GM21423 (cell line): ENCODE data around the gene MRPL55.

Source experiments
- ATAC-seq: cut with Tn5 transposase; IDR thresholded peaks from one replicate; pipeline ENCODE4 v1.9.1; 2021; ENCODE audit warnings: mild to moderate bottlenecking, moderate library complexity; ENCODE audit not compliant: unreplicated experiment

The MRPL55 gene

DNA sequence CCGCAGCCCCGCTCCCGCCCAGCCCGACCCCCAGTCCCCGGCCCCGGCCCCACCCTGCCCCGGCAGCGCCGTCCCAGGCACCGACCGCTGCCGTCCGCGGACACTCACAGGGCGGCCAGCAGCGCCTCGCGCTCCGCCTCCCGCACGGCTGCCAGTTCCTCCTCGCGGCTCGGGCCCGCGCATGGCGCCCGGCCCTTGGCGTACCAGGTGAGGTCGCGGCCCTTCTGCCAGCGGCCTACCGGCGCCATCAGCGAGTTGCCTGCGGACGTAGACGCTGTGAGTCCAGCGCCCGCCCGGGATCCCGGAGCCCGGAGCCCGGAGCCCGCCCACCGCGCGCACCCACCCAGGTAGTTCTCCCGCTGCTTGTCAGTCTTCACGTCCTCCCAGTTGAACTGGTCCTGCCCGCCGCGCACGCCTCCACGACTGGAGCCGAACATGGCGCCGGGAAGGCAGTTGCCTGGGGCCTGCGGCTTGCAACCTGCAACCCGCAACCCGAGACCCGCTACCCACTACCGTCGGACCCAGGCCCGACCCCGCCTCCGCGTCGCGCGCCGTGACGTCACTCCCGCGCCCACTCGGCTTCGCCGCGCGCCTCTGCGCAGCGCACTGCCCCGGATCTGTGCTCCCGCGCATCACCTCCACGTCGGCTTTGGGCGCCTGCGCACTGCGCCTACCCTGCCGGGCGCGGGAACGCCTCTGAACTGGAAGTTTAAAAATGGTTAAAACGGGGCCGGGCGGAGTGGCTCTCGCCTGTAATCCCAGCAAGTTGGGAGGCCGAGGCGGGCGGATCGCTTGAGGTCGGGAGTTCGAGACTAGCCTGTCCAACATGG, 6.1 kb downstream of the MRPL55 start, which contains the start of gene C1orf35:
C1orf35 (minus strand) TSS at position 535 of the 830 bp plus-strand sequence; CDS start at position 437, 98 bp downstream.
- ATAC-seq, result peak; percentile 66

DNA sequence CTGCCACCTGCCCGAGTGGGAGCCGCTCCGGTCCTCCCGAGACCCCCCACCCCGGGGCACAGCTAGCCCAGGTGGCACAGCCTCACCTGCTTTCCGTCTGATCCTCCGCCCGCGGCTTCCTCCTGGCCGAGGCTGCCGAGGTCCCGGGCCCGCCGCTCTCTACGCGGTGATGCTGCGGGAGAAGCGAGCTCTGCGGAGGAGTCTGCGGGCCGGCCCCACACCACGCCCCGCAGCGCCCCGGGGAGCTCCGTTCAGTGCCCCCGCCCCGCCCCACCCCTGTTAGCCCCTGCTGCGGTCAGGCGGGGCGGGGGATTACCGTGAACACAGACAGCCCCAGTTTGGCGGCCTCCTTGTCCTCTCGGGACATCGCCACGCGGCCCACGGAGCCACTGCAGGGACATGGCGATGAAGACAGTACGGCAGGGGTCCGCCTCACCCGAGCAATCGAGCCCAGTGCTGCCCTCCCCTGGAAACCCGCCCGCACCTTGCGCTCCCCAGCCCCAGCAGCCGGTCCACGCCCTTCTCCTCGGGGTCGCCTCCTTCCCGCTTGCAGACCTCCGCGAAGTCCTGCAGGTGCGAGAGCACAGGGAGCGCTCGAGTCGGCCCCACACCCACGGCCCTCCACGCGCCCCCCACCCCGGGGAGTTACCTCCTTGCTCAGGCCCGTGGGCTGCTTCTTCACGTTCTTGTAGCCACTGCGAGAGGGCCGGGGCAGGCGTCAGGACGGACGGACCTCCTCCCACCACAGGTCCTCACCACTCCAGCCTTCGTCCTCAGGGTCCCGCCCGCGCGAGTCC, 6.9 kb downstream of the MRPL55 start:
- ATAC-seq, result peak; percentile 23

DNA sequence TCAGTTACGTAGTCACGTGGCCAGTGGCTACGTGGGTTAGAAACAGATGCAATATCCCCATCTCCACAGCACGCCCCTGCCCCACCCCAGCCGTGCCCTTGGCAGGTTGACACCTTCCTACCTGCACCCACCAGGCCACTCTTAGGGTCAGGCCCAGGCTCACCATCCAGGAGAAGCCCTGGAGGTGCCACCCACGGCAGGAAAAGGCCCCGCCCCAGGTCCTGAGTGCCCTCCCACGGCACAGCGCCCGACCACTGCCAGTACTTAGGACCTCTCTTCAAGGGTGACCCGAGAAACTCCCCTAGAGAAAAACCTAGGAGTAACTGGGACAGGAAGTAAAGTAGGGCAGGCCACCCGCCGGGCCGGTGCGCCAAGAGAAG, 7.5 kb downstream of the MRPL55 start:
- no peak for ATAC-seq

DNA sequence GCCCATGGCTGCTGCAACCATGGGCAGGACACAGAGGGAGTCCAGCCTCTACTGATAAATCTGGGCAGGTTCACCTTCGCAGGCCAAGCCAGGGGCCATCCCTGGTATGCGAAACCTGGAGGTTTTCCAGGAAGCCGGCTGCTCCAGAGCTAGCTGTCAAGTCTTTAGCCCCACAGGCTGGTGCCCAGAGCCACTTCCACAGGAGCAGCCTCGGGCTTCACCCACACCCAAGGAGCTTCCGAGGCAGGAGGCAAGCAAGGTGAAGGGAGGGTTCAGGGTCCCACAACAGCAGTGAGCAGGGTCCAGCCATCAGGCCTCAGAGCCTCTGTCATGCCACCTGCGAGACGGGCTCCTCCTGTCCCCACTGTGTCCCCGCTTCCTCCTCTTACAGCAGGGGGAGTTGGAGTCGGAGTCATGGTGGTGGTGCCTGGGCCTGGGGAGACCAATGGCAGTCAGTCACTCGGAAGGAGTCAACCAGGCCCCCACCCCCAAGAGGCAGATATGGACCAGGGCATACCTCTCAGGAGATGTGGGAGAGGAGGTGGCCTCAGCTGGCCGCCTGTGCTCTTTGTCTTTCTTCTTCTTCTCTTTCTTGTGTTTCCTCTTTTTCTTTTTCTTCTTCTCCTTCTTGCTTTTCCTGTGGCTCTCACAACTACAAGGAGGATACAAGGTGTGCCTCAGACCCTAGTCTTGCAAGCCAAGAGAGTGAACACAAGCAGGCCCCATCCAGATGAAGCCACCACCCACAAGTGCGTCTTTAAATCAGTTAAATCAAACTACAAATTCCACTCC, 8.1 kb downstream of the MRPL55 start:
- no peak for ATAC-seq

DNA sequence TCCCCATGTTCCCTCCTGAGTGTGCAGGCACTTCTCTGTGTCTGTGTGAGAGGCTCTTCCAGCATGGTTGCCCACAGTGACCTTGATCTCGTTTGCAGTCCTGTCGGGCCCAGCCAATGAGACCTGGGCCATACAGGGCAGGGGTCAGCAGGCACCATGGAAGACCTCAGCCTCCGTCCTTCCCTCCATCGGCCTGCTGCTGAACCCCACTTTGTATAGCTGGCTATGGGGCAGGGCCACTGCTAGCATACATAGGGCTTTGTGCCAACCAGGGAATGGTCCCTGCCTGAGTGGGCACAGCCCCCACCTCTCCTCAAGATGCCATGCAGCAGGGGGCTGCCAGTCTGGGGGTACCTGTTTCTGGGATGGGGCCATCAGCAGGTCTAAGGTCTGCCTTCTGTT, 9.8 kb downstream of the MRPL55 start:
- no peak for ATAC-seq

DNA sequence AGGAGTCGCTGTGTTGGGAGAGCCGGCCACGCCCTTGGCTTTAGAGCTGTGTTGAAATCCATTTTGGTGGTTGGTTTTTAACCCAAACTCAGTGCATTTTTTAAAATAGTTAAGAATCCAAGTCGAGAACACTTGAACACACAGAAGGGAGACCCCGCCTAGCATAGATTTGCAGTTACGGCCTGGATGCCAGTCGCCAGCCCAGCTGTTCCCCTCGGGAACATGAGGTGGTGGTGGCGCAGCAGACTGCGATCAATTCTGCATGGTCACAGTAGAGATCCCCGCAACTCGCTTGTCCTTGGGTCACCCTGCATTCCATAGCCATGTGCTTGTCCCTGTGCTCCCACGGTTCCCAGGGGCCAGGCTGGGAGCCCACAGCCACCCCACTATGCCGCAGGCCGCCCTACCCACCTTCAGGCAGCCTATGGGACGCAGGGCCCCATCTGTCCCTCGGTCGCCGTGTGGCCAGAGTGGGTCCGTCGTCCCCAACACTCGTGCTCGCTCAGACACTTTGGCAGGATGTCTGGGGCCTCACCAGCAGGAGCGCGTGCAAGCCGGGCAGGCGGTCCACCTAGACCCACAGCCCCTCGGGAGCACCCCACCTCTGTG, 10.7 kb downstream of the MRPL55 start:
- ATAC-seq, result no peak

DNA sequence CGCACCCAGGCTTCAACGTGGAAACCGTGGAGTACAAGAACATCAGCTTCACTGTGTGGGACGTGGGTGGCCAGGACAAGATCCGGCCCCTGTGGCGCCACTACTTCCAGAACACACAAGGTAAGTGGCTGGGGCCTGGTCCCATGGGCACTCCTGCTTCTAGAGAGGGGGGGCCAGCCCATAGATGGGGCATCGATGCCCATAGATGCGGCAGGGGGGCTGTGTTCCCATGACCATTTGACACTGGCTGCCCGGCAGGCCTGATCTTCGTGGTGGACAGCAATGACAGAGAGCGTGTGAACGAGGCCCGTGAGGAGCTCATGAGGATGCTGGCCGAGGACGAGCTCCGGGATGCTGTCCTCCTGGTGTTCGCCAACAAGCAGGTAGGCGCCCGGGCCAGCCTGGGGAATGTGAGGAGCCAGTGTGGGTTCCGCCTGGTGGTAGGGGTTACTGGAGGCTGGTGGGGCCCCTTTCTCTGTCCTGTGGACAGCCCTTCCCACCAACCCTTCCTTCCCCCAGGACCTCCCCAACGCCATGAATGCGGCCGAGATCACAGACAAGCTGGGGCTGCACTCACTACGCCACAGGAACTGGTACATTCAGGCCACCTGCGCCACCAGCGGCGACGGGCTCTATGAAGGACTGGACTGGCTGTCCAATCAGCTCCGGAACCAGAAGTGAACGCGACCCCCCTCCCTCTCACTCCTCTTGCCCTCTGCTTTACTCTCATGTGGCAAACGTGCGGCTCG, 11.6 kb downstream of the MRPL55 start:
- no peak for ATAC-seq

DNA sequence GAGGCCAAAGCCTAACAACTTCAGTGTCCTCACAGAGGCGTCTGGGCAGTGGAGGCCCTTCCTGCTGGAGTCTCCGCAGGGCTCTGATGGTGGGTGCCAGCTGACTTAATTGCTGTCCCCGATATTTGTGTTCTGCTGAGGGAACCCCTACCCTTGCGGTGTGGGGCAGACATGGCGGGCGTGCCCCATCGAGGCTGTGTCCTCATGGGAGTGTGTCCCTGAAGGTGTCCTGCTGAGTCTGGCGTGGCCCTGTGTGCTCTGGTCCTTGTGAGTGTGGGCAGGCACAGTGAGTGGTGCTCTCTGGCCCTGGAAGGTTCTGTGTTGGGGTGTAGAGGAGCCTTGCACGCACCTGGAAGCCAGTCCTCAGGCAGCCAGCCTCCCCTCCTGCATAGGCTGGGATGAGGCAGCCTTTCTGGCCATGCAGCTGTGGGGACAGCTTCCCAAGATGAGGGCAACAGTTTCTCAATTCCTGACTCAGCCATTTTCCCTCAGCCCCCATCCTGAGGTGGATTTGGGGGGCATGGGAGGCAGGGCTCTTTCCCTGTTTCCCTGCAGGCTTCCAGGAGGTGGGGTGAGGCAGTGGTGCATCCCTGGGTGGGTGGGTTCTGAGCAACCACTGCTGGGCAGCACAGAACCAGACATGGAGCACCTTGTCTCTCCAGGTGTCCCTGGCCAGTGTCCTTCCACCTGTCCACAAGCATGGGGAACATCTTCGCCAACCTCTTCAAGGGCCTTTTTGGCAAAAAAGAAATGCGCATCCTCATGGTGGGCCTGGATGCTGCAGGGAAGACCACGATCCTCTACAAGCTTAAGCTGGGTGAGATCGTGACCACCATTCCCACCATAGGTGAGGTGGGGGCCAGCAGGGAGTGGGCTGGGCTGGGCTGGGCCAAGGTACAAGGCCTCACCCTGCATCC, 12.4 kb downstream of the MRPL55 start:
- ATAC-seq, result no peak

DNA sequence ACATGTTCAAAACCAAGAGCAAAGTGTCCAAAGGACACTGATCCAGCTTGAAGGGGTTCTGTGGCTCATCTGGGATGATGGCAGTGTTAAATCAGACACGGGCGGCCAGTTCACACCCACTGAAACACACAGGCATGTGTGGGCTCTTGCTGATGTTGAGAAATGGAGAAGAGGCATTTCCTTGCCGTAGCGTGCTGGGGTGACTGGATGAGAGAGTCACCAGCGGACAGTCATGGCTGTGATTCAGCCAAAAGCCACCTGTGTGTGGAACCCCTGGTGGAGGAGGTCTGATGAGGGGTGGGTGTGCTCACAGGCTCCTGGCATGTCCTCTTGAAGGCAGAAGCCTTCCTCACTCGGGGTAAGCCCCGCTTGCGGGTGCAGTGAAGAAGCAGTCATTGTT, 13.2 kb downstream of the MRPL55 start:
- no peak for ATAC-seq

DNA sequence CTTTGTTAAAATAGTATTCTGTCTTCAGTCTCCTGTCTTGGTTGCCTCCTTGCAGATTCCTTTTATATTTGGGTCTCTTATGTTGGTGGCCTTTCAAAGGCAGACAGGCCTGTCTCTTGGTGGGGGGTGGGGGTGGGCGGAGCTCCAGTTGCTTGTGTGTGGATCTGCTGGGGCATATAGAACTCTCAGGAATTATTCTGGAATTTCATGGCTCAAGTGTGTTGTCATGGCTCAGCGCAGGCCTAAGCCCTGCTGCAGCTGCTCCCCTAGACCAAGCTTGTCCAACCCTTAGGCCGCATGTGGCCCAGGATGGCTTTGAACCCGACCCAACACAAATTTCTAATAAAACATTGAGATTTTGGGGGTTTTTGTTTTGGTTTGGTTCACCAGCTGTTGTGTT, 13.9 kb downstream of the MRPL55 start:
- no peak for ATAC-seq

DNA sequence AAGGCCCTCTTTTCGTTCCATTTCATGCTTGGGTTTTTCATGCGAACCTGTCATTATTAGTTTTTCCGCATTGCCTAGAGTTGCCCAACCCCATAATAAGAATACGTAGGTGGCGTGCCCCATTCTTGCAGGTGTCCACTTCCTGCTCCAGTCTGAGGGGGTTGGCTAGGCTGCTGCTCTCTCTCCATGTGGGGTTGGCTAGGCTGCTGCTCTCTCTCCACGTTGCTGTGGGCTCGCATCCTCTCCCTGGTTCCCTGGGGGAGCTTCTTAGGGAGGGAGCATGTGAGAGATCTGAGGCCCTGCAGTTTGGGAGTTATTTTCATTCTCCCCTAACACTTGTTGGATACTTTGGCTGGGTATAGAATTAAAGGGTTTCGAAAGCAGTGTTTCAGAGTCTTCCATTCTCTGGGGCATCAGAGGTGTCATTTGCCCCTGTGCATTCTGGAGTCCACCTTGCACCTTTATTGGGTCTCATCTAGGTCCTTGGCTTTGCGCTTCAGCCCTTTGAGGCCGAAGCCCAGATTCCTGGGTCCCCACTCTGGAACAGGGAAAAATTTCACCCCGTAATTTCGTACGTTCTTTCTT, 14.6 kb downstream of the MRPL55 start:
- no peak for ATAC-seq

DNA sequence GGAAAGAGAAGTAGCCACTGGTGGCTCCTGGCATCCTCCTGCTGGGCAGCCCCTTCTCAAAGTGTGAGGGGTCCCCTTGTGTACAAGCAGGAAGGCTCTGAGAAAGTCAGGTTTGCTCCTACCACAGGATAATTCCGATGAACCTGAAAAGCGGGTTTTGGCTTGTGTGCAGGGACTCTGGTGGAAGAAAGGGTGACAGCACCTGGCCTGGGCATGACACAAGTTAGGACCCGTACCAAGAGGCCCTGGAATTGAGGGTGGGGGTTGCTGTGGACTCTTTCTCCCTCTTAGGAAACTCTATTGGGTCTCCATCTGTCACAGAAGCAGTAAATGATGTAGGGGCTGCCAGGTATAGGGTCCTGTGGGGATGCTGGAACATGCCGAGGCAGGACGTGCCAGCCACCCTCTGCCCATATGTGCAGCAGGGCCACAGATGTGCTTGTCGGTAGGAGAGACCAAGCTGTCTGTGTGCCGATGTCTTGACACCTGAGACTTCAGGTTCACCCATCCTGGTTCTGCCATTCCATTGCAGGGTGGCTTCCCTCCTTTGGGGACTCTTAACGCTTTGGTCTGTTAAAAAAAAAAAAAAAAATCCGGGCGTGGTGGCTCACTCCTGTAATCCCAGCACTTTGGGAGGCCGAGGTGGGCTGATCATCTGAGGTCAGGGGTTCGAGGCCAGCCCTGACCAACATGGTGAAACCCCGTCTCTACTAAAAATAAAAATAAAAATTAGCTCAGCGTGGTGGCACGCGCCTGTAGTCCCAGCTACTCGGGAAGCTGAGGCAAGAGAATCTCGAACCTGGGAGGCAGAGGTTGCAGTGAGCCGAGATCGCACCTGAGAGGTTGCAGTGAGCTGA, 15.8 kb downstream of the MRPL55 start:
- no peak for ATAC-seq

DNA sequence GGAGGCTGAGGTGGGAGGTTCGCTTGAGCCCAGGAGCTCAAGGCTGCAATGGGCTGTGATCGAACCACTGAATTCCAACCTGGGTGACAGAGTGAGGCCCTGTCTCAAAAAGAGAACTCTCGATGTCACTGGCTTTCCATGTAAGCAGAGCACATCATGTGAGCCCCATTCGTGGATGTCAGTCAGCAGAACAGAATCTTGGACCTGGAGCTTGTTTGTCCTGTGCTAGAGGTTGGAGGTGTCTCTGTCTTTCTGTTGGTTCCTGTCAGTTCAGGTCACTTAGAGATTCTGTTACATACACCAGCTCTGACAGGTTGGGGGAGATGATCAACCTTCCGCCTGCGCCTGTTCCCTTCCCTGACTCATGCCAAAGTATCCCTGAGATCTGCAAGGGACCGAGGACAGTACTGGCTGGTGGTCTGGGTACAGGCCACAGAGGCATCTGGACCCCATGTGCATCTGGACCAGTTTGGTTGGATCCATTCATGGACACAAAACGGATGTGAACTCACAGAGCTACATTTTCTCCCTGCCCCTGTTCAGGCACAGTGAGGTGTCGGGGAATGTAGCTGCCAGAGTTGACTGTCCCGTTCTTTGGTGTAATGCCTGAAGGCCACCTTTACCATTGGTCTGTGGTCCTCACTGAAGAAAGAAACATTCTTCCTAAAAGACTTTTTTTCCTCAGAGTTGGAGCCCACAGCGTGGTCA, 16.6 kb downstream of the MRPL55 start:
- no peak for ATAC-seq

DNA sequence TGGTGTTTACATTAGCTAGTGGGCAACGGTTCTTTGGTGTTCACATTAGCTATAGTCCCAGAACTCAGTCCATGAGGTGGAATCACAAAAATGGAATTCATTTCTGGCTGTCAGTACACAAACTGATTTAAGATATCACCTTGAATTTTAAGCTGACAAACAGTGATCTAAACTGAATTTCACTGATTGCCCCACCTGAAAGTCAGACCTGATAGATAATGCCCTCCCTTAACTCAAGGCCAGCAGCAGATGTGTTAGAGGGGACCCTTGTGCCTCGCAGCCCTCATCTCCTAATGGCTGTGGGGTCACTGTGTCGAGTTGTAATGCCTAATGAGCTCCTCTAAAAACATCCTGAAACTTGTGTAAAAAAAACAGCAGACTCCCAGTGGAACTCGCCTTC, 18.0 kb downstream of the MRPL55 start:
- ATAC-seq, result no peak

DNA sequence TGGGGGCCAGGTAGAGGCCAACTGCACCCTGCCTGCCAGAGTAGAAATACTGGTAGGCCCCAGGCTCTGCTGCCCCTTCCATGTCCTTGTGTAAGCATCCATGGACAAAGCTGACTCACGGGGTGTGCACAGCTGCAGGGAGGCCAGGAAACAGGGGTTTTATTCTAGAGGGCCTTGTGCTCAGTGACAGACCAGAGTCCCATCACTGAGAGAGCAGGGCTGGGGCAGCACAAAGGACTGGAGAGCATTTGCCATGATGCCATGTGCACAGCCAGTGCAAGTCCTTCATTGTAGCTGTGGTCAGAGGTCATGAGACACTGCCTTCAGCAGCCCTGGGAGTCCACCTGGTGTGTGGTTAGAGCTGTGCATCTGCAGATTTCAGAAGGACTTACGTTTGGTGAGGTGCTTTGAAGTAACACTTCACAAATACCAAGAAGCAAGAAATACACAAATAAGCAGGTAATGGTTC, 18.5 kb downstream of the MRPL55 start:
- ATAC-seq, result no peak

DNA sequence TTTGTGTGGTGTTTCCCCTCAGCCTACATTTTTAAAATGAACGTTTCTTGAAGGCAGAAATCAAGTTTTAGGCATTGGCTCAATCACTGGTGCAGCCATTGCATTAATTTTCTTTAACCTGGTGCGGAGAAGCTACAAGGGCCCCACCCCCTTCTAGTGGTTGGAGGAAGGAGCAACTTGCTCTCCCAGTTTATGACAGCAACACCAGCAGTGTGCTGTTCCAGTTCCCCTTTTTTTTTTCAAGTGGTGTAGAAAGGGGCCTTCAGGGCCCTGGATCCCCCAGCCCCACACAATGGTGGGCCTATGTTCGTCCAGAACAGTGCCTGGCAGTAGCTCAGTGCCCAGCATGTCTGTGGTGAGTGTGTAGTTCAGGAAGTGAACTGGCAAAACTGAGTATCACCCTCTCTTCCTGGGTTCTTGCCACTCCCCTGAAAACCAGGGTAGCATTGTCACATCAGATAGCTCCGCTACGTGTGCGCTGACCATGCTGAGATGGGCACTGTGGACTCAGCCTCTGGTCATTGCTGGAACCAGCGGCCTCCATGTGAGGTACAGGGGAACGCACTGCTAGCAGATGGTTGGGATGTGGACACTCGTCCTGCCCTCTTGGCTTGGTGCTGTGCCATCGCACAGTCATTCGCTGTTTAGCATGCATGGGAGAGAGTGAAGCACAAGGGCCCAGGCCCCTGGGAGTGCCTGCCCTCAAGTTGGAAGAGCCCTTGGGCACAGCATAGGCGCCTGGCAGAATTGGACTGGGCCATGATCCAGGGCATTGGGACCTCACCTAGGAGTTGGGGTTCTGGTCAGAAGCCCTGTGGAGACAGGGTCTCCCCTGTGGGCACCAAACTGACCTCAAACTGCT, 19.3 kb downstream of the MRPL55 start:
- ATAC-seq, result no peak
